Activated CD4-positive, alpha-beta T cell treated with anti-CD3 and anti-CD28 coated beads for 48 hours (primary cell): ENCODE measurements around the gene RAD51B.

Experiments
- DNase-seq: peaks from one replicate; pipeline ENCODE4 v3.0.0-alpha.2; 2020

Gene RAD51B

GRCh38 chr14:68375376-68375775 lies 555.8 kb downstream of the RAD51B start:
- DNase-seq: no peak

DNA sequence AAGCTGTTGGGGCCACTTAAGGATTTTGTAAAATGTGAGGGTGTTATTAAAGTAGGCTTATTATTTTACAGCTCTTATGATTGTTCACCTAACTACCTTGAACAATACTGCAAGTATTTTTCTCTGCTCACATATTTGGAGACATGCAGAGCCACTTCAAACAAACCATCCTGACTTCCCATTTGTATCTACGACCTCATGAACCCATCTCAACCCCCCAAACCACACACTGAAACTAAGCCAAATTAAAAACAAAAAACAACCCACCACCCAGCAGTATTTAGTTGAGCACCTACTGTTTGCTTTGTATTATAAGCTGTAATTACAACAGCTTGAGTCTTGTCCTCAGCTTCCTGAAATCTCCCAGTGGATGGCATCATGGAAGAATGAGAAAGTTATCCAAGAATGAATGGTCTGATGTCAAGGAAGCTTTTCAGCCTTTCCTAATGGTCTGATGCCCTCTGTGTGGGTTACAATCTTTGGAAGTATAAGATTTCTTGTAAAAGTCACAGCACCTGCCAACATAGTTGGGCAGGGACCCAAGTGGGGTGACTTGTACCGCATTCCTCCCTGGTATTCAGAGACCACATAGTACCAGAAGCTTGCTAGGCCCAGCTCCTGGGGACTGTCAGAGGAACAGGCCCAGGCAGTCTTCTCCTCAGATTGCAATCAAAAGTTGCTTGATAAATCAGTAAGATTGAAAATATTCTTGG lies 556.6 kb downstream of the RAD51B start:
- DNase-seq: no peak

- DNase-seq: no peak
Measured at GRCh38 chr14:68377006-68377405, 557.4 kb downstream of the RAD51B start.

DNA sequence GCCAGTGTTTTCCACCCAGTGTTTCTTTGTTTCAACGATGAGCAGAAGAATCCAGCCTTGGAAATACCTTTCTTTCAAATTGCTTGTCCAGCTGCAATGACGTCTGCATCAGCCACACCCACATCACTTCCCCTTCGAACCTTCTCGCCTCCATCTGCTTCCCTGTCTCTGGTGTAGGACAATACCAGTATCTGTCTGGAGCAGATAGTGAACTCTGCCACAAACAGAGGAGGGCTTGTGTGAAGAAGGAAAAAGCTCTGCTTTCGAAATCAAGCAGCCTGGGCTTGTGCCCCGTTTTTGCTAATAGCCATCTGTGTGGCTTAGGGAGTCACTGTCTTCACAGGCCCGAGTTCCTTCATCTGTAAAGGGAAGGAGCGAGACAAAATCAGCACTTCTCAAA lies 557.9 kb downstream of the RAD51B start:
- no peak for DNase-seq

DNA sequence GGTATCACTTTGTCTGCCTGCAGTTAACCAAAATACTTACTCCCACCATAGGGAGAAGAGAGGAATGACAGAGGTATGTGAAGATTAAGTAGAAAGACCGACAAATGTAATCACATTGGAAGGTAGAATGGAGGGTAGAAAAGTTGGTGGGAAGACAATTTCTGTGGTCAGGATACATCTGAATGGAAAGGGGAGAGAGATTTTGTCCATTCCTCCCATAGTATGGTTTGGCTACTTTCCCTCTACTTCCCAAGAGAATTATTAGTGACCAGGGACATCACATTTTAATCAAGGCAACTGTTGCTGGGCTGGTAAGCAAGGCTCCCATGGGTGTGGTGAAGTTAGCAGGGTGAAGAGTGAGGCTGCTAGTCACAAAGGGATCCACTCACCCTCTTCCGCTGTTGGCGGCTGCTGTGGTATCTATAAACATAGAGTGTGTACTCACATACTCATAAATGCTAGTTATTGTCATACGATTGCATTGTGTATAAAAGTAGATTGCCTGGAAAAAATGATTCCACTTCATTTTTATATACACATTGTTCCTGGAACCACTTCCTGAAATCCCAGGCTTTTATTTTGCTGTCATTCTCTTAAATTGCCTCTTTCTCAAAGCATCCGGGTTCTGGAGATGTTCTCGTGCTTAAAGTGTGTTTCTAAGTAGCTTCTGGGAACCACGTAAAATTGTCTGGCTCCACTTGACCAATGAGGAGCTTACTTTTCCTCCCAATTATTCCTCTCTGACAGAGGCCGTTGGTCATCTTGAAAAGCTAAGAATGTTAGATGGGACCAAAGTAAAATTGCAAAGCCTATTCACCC lies 560.1 kb downstream of the RAD51B start:
- DNase-seq: peak; percentile 28

- DNase-seq: no peak
Measured at GRCh38 chr14:68380329-68380741, 560.8 kb downstream of the RAD51B start.

DNA sequence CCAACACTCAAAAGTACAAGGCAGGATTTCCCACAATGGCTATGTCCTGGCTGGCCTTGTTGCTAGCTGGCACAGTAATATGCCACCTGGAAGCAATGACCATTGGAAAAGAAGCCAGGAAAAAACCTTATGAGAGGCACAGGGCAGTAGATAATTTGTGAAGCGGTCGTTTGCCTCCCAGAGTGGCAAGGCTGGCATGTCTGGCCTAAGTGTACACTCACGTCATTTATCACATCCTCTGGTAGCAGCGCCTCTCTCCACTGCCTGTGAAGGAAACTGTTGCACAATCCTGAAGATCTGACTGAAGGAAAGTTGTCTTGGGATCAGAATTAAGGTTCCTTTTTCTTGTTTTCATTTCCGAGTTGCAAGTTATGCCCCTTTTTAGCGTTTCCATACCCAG lies 564.8 kb downstream of the RAD51B start:
- DNase-seq: no peak

DNA sequence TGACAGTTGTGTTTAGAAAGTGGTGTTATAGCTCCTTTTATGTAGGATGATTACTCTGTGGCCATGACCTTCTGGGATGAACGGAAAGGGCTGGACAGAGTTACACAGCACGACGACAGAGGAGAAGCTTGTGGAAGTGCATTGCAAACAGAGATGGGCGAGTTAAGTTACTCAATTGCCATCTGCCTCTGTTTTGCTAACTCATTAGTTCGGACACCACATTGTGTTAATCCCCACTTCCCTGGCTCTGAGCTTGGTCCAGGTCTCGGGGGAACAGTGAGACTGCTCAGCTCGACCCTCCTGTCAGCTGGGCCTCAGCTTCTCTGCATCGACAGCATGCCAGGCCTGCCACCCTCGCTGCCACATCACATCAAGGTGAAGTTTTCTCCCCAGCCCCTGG lies 565.3 kb downstream of the RAD51B start:
- no peak for DNase-seq

GRCh38 chr14:68386446-68386845 lies 566.9 kb downstream of the RAD51B start:
- DNase-seq: no peak

- no peak for DNase-seq
Measured at GRCh38 chr14:68386950-68387779, 567.6 kb downstream of the RAD51B start.

DNA sequence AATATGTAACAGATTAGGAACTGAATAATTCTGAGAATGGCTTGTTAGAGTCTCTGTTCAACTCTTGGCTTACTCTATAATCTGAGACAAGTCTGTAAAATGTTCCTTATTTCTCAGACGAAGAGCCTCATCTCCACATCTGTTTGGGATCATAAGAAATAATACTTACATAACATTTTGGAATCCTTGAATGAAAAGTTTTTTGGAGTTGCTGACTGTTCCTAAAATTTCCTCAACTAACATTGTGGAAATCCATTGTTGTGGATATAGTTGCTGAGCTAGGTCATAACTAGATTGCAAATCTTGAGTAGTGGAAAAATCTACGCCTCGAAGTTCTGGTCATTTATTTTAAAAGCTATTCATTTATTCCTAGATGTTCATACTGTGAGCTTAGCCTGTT lies 570.4 kb downstream of the RAD51B start:
- DNase-seq: no peak

DNA sequence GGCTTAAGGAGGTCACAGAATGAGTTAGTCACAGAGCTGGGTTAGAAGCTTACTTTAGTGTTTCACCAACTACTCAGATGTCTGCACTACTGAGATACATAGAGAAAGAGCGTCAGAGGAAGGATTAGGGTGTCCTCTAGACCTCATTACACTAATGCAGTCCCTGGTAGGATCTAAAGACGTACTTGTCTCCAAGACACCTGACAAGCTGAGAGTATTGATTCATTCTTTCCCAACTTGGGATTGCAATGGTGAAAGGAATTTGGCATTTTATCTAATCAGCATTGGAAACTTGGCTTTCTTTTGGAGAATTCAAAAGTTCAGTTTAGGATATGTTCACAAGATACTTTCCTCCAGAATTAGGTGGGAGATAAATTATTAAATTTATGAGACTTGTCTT lies 571.2 kb downstream of the RAD51B start:
- DNase-seq: no peak

GRCh38 chr14:68391311-68392014 lies 571.9 kb downstream of the RAD51B start:
- no peak for DNase-seq

- DNase-seq: no peak
Measured at GRCh38 chr14:68392393-68393141, 573.0 kb downstream of the RAD51B start.

DNA sequence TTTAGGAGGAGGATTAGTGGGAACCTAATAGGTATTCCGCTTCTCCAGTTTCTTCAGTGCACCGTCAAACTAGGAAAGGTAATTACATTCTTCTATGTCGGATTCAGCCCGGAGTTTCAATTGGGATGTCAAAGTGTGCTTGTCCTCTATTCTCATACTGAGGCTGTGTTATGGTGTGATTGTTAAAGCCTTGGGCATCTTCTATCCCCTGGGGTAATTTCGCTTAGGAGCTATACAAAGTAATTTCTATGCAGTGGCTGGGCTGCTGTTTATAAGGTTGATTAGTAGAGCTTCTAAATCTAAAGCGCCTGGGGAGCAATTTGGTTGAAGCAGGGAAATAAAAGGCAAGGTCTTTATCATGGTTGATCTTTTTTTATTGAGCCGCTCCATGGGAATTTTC lies 573.7 kb downstream of the RAD51B start:
- no peak for DNase-seq

DNA sequence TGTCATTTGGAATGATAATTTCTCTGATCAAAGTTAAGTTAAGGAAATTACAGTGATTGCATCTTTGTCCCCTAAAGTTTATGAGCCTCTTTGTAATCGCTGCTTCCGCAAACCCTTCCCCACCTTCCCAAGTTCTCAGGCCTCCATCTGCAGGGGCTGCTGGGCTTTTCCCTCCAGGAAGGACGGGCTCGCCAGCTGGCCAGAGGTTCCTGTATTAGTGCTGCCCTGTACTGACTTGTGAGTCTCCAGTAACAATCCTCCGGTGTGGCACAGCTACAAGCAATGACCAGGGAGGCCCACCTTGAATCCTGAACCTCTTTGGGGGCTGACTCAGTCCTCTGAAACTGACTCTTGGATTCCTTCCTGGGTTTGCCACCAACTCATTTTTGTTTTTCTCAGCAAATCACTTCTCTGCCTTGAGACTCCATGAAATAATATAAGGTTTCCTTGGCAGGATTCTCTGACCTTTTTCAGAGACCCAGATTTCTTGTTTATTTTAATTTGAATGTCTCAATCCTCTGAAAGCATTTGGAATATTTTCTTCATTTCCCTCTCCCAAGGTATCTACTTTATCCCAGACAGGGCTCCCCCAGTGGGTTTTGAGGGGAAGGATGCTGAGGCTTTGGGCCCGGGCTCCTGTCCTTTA lies 574.7 kb downstream of the RAD51B start:
- DNase-seq: no peak

GRCh38 chr14:68394764-68395143 lies 575.2 kb downstream of the RAD51B start:
- no peak for DNase-seq

DNA sequence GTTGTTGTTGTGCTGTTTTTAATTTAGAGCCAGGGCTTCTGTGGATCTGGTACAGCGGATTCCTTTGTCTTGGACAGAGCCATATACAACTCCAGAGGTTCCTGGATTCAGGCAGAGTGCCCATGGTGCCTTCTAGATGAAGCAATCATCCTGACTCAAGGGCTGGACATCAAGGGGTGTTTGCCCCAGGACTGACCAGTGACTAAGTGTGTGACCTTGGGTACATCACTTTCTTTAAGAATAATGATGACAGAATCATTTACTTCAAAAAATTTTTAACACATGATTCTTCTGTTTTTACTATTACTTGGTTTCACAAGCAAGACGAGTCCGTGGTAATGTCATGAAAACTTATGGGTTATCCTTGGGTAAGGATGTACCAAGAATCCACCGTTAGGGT lies 576.0 kb downstream of the RAD51B start:
- no peak for DNase-seq

- DNase-seq: no peak
Measured at GRCh38 chr14:68396461-68396860, 576.9 kb downstream of the RAD51B start.

DNA sequence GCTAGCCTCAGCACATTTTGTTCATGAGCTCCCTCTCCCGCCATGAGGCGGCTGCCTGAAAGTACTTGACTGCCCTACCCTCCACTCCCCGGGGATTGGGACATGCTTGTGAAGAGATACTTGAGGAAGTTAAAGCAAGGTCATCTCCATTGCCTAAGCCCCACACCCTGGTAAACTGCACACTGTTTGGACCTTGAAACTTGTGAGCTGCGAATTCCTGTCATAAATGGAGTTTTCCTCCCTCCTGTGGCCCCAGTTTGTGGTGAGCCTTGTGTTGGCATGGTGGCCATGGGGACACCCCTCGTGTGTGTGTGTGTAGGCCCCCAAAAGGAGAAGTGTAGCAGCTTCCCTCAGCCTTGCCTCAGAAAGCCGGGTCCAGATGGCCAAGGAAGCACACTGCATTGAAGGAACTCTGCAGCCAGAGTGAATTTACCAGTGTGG lies 577.8 kb downstream of the RAD51B start:
- DNase-seq: no peak

DNA sequence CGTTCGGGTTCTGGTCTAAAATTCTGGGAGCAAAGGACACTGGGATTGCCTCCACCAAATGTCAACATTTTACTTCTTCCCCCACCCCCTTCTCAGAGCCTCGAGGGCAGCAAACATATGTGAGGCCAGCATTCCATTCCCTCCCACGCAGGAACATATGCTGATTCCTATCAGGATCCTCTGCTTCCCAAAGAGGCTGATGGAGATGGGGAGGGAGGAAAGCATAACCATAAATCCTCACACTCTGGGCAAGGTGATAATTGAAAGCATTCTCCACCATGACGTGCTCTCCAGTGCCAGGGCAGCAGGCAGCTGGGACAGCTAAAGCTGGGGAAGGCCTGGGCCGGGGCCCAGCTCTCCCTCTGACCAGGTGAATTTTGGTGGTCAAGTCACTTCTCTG lies 578.2 kb downstream of the RAD51B start:
- DNase-seq: no peak

DNA sequence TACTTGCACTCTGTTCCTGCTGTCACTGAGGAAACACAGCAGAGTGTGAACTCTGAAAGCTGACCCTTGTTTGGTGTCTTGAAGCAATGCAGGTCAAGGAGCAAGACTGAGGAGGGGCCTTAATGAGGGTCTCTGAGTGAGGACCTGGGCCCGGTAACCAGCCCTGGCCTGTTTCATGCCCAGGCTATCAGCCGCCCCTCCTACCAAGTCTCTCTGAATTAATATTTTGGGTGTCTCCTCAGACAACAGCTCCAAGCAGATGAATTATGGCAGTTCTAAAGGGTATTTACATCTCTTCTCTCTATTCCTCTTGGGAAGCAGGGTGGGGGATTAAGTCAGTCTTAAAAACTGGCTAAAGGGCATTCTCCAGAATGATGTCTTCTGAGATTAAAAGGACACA lies 578.8 kb downstream of the RAD51B start:
- DNase-seq: no peak
